Fibroblast of mammary gland (primary cell): ENCODE data around the gene CDSN.
A peak's percentile ranks its signal among the peaks of the same experiment; 100 is the strongest.

ENCODE experiments used
- DNase-seq: peaks from one replicate; pipeline ENCODE4 v3.0.0-alpha.2; 2010; ENCODE audit warnings: low read depth
- H3K4me3 ChIP-seq: 2 replicates; pipeline ENCODE4 v1.5.1; 2011; ENCODE audit warnings: low read depth, mild to moderate bottlenecking, low read length, moderate library complexity; ENCODE audit not compliant: control insufficient read depth
- TF ChIP-seq, protein P1 (sequence below): conservative IDR thresholded peaks from 2 replicates; pipeline ENCODE4 v1.5.1; 2011; ENCODE audit warnings: low read depth, low read length, inconsistent platforms; ENCODE audit not compliant: control insufficient read depth, insufficient read depth

The CDSN gene

DNA sequence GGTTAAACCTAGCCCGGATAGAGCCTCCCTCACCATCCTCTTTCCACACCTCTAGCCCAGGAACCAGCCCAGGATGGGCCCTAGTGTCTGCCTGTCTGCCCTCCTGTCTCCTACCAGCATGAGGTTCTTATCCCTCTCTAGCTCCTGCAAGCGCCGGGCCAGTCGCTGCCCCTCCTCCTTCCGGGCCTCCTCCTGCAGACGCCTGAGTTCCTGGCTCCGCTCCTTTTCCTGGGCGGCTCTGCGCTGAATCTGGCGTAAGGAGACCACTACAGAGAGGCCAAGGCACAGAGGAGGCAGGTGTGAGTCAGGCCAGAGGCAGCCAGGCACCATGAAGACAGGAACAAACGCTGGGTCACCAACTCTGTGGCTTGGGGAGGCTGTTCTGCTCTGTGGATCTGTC, 22.9 kb upstream of the CDSN start:
- H3K4me3 ChIP-seq: no peak overlapping the region
- DNase-seq: peak; percentile 73
- TF ChIP-seq, protein P1, sequence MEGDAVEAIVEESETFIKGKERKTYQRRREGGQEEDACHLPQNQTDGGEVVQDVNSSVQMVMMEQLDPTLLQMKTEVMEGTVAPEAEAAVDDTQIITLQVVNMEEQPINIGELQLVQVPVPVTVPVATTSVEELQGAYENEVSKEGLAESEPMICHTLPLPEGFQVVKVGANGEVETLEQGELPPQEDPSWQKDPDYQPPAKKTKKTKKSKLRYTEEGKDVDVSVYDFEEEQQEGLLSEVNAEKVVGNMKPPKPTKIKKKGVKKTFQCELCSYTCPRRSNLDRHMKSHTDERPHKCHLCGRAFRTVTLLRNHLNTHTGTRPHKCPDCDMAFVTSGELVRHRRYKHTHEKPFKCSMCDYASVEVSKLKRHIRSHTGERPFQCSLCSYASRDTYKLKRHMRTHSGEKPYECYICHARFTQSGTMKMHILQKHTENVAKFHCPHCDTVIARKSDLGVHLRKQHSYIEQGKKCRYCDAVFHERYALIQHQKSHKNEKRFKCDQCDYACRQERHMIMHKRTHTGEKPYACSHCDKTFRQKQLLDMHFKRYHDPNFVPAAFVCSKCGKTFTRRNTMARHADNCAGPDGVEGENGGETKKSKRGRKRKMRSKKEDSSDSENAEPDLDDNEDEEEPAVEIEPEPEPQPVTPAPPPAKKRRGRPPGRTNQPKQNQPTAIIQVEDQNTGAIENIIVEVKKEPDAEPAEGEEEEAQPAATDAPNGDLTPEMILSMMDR: no peak

DNA sequence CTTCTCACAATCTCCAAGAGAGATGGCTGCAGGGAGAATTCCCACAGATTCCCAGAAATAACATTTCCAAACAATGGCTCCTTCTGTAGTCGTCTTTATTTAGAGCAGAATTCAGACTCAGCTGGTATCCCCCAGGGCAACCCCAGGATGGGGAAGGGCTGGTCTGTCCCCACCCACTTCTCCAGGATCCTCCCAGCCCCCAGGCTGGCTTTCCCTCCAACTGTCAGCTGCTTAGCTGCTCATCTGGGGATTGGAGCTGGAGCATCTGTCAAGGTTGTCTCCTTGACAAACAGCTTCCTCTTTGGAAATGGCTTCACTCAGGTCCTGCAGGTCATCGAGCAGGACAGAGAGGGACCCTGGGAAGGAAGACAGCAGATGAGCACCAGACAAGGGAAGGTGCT, 22.1 kb upstream of the CDSN start:
- no peak for DNase-seq
- TF ChIP-seq, protein P1: no peak
- H3K4me3 ChIP-seq: no peak overlapping the region

DNA sequence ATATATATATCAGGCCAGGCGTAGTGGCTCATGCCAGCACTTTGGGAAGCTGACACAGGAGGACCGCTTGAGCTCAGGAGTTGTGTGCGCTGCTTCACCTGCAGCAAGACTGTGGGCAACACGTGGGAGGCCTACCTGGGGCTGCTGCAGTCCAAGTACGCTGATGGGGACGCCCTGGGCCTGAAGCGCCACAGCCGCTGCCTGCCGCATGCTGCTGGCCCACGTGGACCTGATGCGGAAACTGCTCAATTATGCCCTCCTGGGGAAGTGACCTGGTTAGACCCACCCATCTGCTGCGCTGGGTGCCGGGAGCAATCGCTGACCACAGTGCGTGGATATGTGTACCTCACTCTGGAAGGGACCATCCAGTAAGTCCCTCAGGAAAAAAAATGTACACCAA, 20.4 kb upstream of the CDSN start:
- TF ChIP-seq, protein P1: no peak
- DNase-seq: no peak
- H3K4me3 ChIP-seq: no peak overlapping the region

DNA sequence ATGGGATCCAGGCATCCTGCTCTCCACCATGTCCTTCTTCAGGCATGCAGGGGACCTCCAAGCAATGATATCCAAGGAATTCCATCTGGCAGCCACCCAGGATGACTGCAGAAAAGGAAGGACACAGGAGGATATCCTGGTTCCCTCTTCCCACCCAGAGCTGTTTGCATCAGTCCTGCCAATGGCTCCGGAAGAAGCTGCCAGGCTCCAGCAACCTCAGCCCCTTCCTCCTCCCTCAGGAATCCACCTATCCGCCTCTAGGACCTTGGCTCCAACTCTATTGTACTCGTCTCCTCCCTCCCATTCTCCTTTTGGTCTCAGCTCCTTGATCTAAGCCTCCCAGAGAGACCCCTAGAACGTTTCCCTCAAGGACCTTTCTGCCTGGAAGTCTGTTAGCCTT, 19.4 kb upstream of the CDSN start:
- peak; percentile 8 for DNase-seq
- TF ChIP-seq, protein P1: no peak
- H3K4me3 ChIP-seq: no peak overlapping the region

DNA sequence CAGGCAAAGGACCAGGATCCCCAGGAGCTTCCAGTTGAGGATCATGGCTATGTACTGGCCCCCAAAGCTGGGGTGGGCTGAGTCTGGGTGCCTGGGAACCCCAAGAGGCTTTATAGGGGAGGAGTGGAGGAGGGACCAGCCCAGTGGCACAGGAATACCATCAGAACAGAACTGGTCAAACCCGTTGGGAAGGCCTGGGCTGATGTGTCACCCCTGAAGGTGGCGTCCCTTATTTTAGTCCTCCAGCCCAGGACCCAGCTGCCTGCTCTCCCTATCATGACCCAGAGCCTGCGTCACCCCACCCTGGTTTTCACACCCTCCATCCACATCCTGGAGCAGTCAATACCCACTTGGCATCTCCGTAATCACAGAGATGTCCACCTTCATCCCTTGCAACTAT, 18.7 kb upstream of the CDSN start, which contains the start of gene PSORS1C2:
PSORS1C2 (minus strand) TSS at position 85 of the 400 bp plus-strand sequence; CDS start at position 45, 40 bp downstream.
- TF ChIP-seq, protein P1: no peak
- H3K4me3 ChIP-seq: no peak within 1 kb of the TSS
- DNase-seq: no peak

DNA sequence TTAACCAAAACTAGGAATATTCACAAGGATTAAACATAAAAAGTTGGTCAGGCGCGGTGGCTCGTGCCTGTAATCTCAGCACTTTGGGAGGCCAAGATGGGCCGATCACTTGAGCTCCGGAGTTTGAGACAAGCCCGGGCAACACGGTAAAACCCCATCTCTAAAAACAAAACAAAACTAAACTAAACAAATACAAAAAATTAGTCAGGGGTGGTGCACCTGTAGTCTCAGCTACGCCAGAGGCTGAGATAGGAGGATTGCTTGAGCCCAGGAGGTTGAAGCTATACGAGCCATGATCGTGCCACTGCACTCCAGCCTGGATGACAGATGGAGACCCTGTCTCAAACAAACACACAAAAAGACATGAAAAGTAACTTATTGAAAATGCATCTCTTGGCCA, 15.5 kb upstream of the CDSN start:
- no peak overlapping the region for H3K4me3 ChIP-seq
- TF ChIP-seq, protein P1: no peak
- DNase-seq: no peak

DNA sequence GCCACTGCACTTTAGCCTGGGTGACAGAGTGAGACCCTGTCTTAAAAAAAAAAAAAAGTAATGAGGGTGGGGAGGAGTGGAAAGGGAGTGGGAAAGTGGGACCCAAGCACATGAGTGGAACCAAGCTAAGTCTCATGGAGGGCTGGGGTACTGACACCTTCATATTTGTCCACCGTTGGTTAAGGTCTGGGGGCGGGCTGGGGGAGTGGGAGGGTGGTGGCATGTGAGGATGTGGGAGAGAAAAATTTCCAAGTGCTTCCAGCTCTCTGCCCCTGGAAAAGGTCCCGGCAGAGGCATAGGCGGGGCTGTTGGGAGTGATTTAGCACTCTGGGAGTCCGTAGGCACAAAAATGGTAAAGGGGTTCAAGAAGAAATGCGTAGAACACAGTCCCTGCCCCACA, 12.6 kb upstream of the CDSN start:
- TF ChIP-seq, protein P1: no peak

More for the DNA sequence above, 12.6 kb upstream of the CDSN start:
- DNase-seq: no peak
- no peak overlapping the region for H3K4me3 ChIP-seq
